GM19468 (cell line): ENCODE data around the gene LGR6.
"Not testable (repeated sequence)": the region's sequence is repeated elsewhere in the genome, so short reads cannot be mapped to it uniquely, and the experiment has no call there.

Experiments
- ATAC-seq: cut with Tn5 transposase; IDR thresholded peaks from one replicate; pipeline ENCODE4 v1.9.1; 2021; ENCODE audit warnings: mild to moderate bottlenecking, moderate library complexity, moderate number of reproducible peaks; ENCODE audit not compliant: unreplicated experiment; ENCODE audit errors: extremely low read depth

Gene LGR6

GRCh38 chr1:202193614-202194327 lies at the start of gene LGR6:
Gene LGR6 (plus strand): TSS chr1:202193799. CDS start chr1:202193990, 191 bp downstream.
- ATAC-seq, result no peak

GRCh38 chr1:202144402-202145067 lies 49.1 kb upstream of the LGR6 start, which contains the start of gene ARL8A:
Gene ARL8A (minus strand): TSS chr1:202144737. CDS start chr1:202144572, 165 bp downstream.
- peak; percentile 6 for ATAC-seq

DNA sequence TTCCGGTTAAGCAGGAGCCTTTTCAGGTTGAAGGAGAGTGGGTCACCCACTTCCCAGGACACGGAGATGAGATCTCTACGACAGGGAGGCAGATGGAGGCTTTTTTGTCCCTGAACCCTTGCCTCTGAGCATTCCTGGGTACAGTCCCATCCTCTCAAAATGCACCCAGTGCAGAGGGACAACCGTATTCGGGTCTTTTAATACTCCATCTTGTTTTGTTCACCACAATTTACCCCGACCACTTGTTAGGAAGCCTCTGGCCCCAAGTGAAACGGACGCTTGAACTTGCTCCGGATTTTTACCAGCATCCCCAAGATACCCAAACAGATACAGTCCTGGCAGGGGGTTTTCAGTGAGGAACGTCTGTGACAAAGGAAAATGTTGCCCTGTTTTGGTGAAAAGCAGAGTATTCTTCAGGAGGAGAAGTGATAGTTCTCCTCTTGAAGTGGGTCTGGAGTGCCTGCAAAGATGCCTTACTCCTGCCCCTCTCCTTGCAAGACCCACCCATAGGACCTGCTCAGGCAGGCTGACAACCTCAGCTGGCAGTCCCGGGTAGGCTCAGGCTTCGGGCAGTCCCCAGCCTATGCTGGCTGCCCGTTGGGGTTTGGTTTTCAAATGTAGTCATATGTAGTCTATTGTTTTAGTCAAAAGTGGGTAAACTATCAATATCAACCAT lies 48.4 kb upstream of the LGR6 start:
- no peak for ATAC-seq

GRCh38 chr1:202145744-202146140 lies 47.9 kb upstream of the LGR6 start:
- not testable (repeated sequence) for ATAC-seq

DNA sequence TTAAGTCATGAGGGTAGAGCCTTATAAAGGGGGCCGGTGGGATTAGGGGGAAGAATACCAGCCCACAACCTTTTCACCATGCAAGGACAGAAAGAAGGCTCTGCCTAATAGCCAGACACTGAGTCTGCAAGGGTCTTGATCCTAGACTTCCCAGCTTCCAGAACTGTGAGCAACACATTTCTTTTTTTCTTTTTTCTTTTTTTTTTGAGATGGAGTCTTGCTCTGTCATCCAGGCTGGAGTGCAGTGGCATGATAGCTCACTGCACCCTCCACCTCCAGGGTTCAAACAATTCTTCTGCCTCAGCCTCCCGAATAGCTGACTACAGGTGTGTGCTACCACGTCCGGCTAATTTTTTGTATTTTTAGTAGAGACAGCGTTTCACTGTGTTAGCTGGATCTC lies 47.3 kb upstream of the LGR6 start:
- no peak for ATAC-seq

- ATAC-seq, result no peak
Measured at GRCh38 chr1:202146993-202147392, 46.6 kb upstream of the LGR6 start.

- no peak for ATAC-seq
Measured at GRCh38 chr1:202148391-202148790, 45.2 kb upstream of the LGR6 start.

GRCh38 chr1:202149566-202149965 lies 44.0 kb upstream of the LGR6 start:
- ATAC-seq, result no peak

DNA sequence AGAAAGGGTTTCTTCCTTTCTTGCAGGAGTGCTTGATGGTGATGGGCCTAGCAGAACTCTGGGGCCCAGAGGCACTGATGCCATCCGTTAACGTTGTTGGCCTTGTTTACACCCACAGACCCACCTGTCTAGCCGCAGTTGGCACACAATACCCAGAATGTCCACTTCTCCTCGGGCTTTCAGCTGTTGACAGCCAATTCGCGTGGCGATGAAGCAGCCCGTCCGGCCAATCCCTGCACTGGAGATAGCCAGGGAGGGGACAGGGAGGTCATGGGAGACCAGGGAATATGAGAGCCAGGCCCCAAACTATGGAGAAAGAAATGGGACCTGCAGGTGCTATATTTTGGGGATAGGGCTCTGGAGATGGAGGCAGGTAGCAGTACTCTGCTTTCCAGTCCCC lies 43.4 kb upstream of the LGR6 start:
- ATAC-seq, result no peak

DNA sequence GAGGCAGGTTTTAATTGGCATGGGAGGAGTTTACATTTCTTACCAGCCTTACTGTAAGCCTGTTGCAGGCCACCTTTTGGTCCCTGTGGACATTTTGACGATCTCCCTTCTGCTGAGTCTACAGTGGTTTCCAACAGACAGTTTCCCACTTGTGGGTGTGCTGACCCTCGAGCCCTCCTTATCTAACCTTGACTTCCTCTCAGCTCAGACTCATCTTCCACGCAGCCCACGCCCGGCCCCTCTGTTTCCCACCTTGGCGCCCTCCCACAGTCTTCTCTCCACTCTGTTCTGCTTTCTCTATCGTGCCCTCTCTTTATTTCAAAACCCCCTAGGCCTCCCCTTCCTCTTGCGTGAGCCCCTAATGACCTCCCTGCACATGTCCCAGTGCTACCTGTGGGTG lies 43.0 kb upstream of the LGR6 start:
- ATAC-seq, result no peak

GRCh38 chr1:202151045-202151444 lies 42.6 kb upstream of the LGR6 start:
- no peak for ATAC-seq

GRCh38 chr1:202152399-202152798 lies 41.2 kb upstream of the LGR6 start:
- no peak for ATAC-seq

- no peak for ATAC-seq
Measured at GRCh38 chr1:202153284-202153683, 40.3 kb upstream of the LGR6 start.

- ATAC-seq, result no peak
Measured at GRCh38 chr1:202154148-202154765, 39.3 kb upstream of the LGR6 start.

DNA sequence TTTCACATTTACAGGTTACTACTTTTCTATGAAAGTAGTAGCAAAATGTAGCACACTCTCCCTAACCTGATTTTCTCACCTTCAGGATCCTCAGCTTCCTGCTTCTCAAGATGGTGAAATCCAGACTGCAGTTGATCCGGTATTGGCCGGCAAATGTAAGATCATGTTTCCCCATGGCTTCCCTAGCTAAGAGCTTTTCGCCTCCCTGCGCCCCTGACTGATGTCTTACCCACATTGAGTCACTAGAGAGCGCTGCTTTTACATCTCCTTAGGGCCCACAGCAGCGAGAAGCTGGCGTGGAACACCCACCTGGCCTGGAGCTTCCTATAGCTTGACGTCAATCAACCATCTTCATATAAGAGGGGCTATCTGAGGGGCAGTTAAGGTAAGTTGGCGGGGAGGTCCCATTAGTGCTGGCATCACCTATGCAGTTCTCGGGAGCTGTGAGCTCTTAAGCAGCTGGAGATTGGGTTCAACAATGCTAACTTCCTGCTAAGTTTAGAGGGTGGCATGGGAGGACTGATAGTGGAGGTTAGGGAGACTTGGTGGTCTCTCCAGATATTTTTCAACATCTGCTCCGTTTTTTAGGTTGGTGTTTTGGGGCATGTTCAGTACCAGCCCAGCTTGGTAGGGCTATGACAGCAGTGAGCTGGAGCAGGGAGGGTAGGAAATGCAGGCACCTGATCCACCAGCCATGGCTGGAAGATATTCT lies 38.7 kb upstream of the LGR6 start:
- ATAC-seq, result no peak

DNA sequence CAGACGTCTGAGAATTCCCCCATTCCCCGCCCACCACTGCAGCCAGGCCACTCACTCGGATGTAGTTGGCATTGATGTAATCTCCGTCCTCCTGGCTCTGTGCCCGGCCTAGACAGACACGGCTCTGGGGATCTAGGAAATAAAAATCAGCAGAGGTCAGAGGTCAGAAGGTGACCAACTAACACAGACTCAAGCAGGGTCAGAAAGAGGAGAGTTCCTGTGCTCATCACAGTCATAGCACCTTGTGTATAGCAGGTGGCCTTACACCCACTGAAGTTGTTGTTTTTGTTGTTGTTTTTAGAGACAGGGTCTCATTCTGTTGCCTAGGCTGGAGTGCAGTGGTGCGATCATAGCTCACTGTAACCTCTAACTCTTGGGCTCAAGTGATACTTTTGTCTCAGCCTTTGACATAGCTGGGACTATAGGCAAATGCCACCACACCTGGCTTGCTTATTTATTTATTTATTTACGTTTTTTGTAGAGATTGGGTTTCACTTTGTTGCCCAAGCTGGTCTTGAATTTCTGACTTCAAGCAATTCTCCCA lies 38.0 kb upstream of the LGR6 start:
- no peak for ATAC-seq

DNA sequence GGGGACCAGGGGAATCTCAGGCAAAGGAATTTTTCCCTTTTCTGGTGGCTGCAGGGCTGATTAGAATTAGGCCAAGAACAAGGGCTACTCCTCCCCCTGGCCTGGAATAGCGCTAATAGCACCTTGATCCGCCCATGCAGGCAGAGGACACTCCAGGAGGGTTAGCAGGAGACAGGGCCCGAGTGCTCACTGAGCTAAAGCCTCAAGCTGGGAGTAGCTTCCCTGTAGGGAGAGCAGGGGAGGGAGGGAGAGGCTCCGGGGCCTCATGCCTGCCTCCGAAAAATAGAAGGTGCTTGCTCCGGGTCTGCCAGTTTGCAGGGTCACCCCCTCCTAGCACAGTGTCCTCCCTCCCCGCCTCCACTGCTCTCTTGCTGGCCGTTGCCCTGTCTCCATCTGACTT lies 37.0 kb upstream of the LGR6 start:
- ATAC-seq, result no peak

DNA sequence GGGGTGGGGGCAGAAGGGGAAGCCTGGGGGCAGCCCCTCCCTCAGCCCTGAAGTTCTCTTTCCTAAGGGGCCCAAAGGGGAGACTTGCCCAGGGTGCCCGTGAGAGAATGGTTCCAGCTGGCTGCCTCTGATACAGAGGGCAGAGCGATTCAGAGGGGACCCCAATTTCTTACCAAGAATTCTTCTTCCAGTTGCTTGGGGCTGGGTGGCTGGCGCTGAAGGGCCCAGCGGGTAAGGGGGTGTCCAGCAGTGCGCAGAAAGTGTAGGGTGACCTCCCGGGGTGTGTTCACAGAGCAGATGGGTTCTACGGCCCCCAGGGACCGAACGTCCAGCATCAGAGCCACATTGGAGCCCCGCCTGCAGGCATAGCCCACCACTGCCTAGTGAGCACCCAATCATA lies 35.7 kb upstream of the LGR6 start:
- ATAC-seq, result no peak

DNA sequence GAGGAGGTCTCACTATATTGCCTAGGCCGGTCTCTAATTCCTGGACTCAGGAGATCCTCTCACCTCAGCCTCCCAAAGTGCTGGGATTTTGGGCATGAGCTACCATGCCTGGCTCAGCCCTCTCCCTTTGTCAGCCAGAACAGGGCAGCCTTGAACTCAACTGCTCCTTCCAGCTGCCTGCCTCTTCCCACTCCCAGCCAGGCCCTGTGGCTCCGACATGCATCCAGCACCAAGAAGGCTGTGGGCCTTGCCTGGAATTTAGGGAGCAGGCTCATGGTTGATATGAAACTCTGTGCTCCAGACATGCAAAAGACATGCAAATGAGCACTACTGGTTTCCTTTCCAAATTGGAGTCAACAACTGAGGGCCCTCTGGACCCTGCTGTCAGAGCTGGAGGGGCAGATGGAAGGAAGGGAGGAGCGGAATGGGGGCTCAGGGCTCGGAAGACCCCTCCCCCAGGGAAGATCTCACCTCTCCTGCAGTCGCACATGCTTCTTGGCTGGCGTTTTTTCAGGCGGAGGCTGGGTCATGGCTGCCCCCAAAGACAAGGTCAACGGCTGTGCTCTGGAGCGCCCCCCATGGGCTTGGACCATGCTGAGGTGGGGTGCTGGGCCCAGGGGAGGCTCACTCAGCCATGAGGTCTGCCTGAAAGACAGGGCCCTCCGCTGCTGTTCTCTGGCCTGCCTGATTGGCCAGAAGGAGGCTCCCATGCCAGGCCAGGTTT lies 34.6 kb upstream of the LGR6 start:
- no peak for ATAC-seq
